HL-60 (cell line): Measurements from ENCODE around the gene GPR162.

Experiments
- DNase-seq, 2 experiments: peaks; one replicate each; pipeline ENCODE4 v3.0.0-alpha.2; 2010 to 2020; ENCODE audit warnings: low read depth in 1 of 2, low spot score in 1 of 2
- H3K27ac ChIP-seq: fragments of 250-450 bp; sonication (Bioruptor Pico); replicated peaks from 2 replicates; pipeline ENCODE4 v1.5.1; 2020; ENCODE audit warnings: mild to moderate bottlenecking, moderate library complexity
- H3K27me3 ChIP-seq: fragments of 250-450 bp; sonication (Bioruptor Pico); 2 replicates; pipeline ENCODE4 v1.5.1; 2021; ENCODE audit warnings: mild to moderate bottlenecking, moderate library complexity; ENCODE audit not compliant: insufficient read depth, poor library complexity, severe bottlenecking
- H3K4me3 ChIP-seq: replicated peaks from 2 replicates; pipeline ENCODE4 v1.5.1; 2011; ENCODE audit warnings: mild to moderate bottlenecking, control low read depth, low read length; ENCODE audit not compliant: insufficient read depth
- CTCF ChIP-seq: IDR thresholded peaks from one replicate; pipeline ENCODE4 v1.5.1; 2011; ENCODE audit warnings: low read length, control low read depth, inconsistent platforms; ENCODE audit not compliant: insufficient read depth
- GABPA ChIP-seq: IDR thresholded peaks from 2 replicates; pipeline ENCODE4 v1.6.1; 2012; ENCODE audit warnings: low read depth
- POLR2AphosphoS5 ChIP-seq: IDR thresholded peaks from 2 replicates; pipeline ENCODE4 v1.6.1; 2012; ENCODE audit warnings: low read depth
- REST ChIP-seq: IDR thresholded peaks from 2 replicates; pipeline ENCODE4 v1.6.1; 2012; ENCODE audit warnings: low read depth; ENCODE audit not compliant: insufficient replicate concordance
- SPI1 ChIP-seq: IDR thresholded peaks from 2 replicates; pipeline ENCODE4 v1.6.1; 2012; ENCODE audit warnings: low read depth, mild to moderate bottlenecking, borderline replicate concordance

Gene GPR162

GRCh38 chr12:6826734-6827436, 5.3 kb downstream of the GPR162 start:
- no peak for DNase-seq
- Histone ChIP-seq H3K4me3 (no peak overlapping the region), H3K27me3 (peaks cover 31% of the 10 kb centered on the region), H3K27ac (no peak overlapping the region)
- TF ChIP-seq GABPA (no peak), POLR2AphosphoS5 (no peak), CTCF (no peak), SPI1 (no peak), REST (no peak)

GRCh38 chr12:6827437-6827911, 5.9 kb downstream of the GPR162 start:
- Histone ChIP-seq H3K27me3 (peaks cover 26% of the 10 kb centered on the region), H3K4me3 (no peak overlapping the region), H3K27ac (no peak overlapping the region)
- TF ChIP-seq SPI1 (no peak), REST (no peak)
- peak in 1 of 2 experiments; percentile 55 for DNase-seq

GRCh38 chr12:6827982-6828780, 6.6 kb downstream of the GPR162 start, which contains the start of gene P3H3:
P3H3 (plus strand) TSS chr12:6828407; CDS start chr12:6828441, 34 bp downstream.
- no peak for DNase-seq
- H3K27me3 ChIP-seq: peaks cover 23% of the 10 kb centered on the region
- H3K27ac ChIP-seq: no peak within 1 kb of the TSS
- TF ChIP-seq REST (no peak), SPI1 (no peak), POLR2AphosphoS5 (no peak), CTCF (no peak), GABPA (no peak)
- H3K4me3 ChIP-seq: peak within 1 kb of the TSS; percentile 39
